Osteoblast (primary cell): ENCODE results near the gene CALR. TPM values are rescaled to one million over a fixed set of nuclear protein-coding genes. Genes with fewer than 3 reads are reported as not detected.

Experiments
- DNase-seq: peaks from one replicate; pipeline ENCODE4 v3.0.0; 2011; ENCODE audit warnings: low spot score, mixed read lengths; ENCODE audit not compliant: insufficient read length; ENCODE audit errors: missing footprints
- H2AFZ ChIP-seq: 2 replicates; pipeline ENCODE4 v1.6.0; 2011; ENCODE audit warnings: mild to moderate bottlenecking, low read length
- H3K27ac ChIP-seq: 2 replicates; pipeline ENCODE4 v1.5.1; 2011; ENCODE audit warnings: mild to moderate bottlenecking, low read depth, low read length, moderate library complexity
- H3K27me3 ChIP-seq: 2 replicates; pipeline ENCODE4 v1.6.0; 2012; ENCODE audit warnings: mild to moderate bottlenecking, control low read depth, inconsistent platforms, low read length, moderate library complexity; ENCODE audit not compliant: insufficient read depth
- H3K36me3 ChIP-seq: 2 replicates; pipeline ENCODE4 v1.5.1; 2011; ENCODE audit warnings: mild to moderate bottlenecking, low read length, control low read depth, moderate library complexity; ENCODE audit not compliant: insufficient read depth
- H3K4me1 ChIP-seq: 2 replicates; pipeline ENCODE4 v1.5.1; 2011; ENCODE audit warnings: mild to moderate bottlenecking, low read length, control low read depth, moderate library complexity; ENCODE audit not compliant: insufficient read depth
- H3K4me2 ChIP-seq: 2 replicates; pipeline ENCODE4 v1.6.0; 2011; ENCODE audit warnings: mild to moderate bottlenecking, low read length; ENCODE audit not compliant: insufficient read depth
- H3K4me3 ChIP-seq: fragments of 200-600 bp; sonication (generic); 3 replicates; pipeline ENCODE4 v1.5.1; 2012; ENCODE audit warnings: mild to moderate bottlenecking, low read length, inconsistent platforms; ENCODE audit not compliant: insufficient read depth
- H3K79me2 ChIP-seq: 2 replicates; pipeline ENCODE4 v1.6.0; 2012; ENCODE audit warnings: mild to moderate bottlenecking, low read length, control low read depth, inconsistent platforms; ENCODE audit not compliant: insufficient read depth
- H3K9me3 ChIP-seq: 2 replicates; pipeline ENCODE4 v1.5.1; 2011; ENCODE audit warnings: low read depth, low read length, control low read depth
- H4K20me1 ChIP-seq: 2 replicates; pipeline ENCODE4 v1.6.0; 2012; ENCODE audit warnings: mild to moderate bottlenecking, low read length, control low read depth; ENCODE audit not compliant: insufficient read depth
- CTCF ChIP-seq: IDR thresholded peaks from 2 replicates; pipeline ENCODE4 v1.5.1; 2011; ENCODE audit warnings: mild to moderate bottlenecking, low read depth, low read length, moderate library complexity; ENCODE audit errors: extremely low read depth
- total RNA-seq: library from RNA; depleted of rRNA; stranded (reverse); fragments of >200 nt; gene quantifications from 2 replicates; pipeline ENCODE4 v1.2.3, GENCODE V29; 2012

The CALR gene
- total RNA-seq, 1 donor: 1,685 TPM

- Histone ChIP-seq H3K79me2 (no peaks in the 10 kb centered on the region), H3K9me3 (no peaks in the 10 kb centered on the region), H3K4me3 (no peak overlapping the region), H3K27ac (no peak overlapping the region), H3K4me1 (peaks cover 16% of the 10 kb centered on the region), H3K27me3 (peaks cover 4% of the 10 kb centered on the region), H4K20me1 (no peaks in the 10 kb centered on the region), H3K36me3 (no peaks in the 10 kb centered on the region), H2AFZ (no peak overlapping the region), H3K4me2 (no peak overlapping the region)
- no peak for TF ChIP-seq CTCF
- peak; percentile 59 for DNase-seq
These were observed 45.8 kb downstream of the CALR start for GRCh38 chr19:12984143-12984627.

- Histone ChIP-seq H2AFZ (peak overlapping the region; percentile 69), H4K20me1 (no peaks in the 10 kb centered on the region), H3K4me1 (peaks cover 16% of the 10 kb centered on the region), H3K79me2 (no peaks in the 10 kb centered on the region), H3K9me3 (no peaks in the 10 kb centered on the region), H3K4me3 (no peak overlapping the region), H3K27ac (no peak overlapping the region), H3K36me3 (no peaks in the 10 kb centered on the region), H3K27me3 (peaks cover 4% of the 10 kb centered on the region), H3K4me2 (peak overlapping the region; percentile 23)
- peak; percentile 71 for DNase-seq
- no peak for TF ChIP-seq CTCF
These were observed 46.3 kb downstream of the CALR start for GRCh38 chr19:12984683-12985048.

- H2AFZ ChIP-seq: peak overlapping the region; percentile 69
- H3K27me3 ChIP-seq: peaks cover 4% of the 10 kb centered on the region
- H3K9me3 ChIP-seq: no peaks in the 10 kb centered on the region
- no peak for TF ChIP-seq CTCF
- H4K20me1 ChIP-seq: no peaks in the 10 kb centered on the region
- H3K27ac ChIP-seq: no peak overlapping the region
- H3K4me3 ChIP-seq: no peak overlapping the region
- no peaks in the 10 kb centered on the region for H3K79me2 ChIP-seq
- H3K4me2 ChIP-seq: peak overlapping the region; percentile 23
- DNase-seq: peak; percentile 93
- peaks cover 16% of the 10 kb centered on the region for H3K4me1 ChIP-seq
- no peaks in the 10 kb centered on the region for H3K36me3 ChIP-seq
These were observed 46.8 kb downstream of the CALR start for GRCh38 chr19:12985049-12985776.

- H3K9me3 ChIP-seq: no peaks in the 10 kb centered on the region
These were observed 48.3 kb downstream of the CALR start for GRCh38 chr19:12986726-12987125.

More at GRCh38 chr19:12986726-12987125, 48.3 kb downstream of the CALR start:
- Histone ChIP-seq H3K4me3 (no peak overlapping the region), H2AFZ (no peak overlapping the region), H4K20me1 (no peaks in the 10 kb centered on the region), H3K4me2 (no peak overlapping the region), H3K4me1 (peaks cover 16% of the 10 kb centered on the region), H3K27ac (no peak overlapping the region), H3K27me3 (peaks cover 4% of the 10 kb centered on the region), H3K36me3 (no peaks in the 10 kb centered on the region), H3K79me2 (no peaks in the 10 kb centered on the region)
- peak; percentile 4 for DNase-seq
- no peak for TF ChIP-seq CTCF
